Prostate gland (tissue), 2 donors: ENCODE data around the gene CTDP1.

Experiments used
- POLR2A ChIP-seq: fragments of 450-650 bp; IDR thresholded peaks from one replicate; pipeline ENCODE4 v1.6.1; 2016; ENCODE audit warnings: antibody characterized with exemption, mild to moderate bottlenecking
- POLR2AphosphoS5 ChIP-seq: sonication (generic); formaldehyde crosslinking; IDR thresholded peaks from one replicate; pipeline ENCODE4 v1.6.1; 2017; ENCODE audit warnings: antibody characterized with exemption
- TF ChIP-seq, protein P1 (sequence below), 4 experiments: fragments of 200-600 bp in 2 of 4; fragments of 450-650 bp in 2 of 4; sonication (generic) in 2 of 4; IDR thresholded peaks; 1 replicate in 3 of 4; 2 replicates in 1 of 4; pipeline ENCODE4 v1.5.1; 2016 to 2019; ENCODE audit warnings: antibody characterized with exemption in 4 of 4, mild to moderate bottlenecking in 2 of 4, moderate library complexity in 2 of 4

DNA sequence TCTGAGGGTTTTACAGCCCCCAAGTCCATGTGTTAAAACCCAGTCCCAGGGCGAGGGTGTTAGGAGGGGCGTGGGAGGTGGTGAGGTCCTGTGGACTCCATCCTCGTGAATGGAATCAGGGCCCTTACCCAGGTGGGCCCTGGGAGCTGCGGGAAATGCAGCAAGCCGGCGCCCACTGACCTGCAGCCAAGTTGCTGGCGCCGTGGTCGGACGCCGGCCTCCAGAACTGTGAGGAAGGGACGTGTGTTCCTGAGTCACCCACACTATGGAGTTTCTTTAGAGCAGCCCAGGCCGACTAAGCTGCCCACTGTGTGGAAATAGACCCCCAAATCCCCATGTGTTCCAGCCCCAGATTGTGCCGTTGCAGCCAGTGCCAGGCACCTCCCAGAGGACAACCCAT, 26.4 kb downstream of the CTDP1 start:
- TF ChIP-seq POLR2AphosphoS5: no peak
- TF ChIP-seq, protein P1, sequence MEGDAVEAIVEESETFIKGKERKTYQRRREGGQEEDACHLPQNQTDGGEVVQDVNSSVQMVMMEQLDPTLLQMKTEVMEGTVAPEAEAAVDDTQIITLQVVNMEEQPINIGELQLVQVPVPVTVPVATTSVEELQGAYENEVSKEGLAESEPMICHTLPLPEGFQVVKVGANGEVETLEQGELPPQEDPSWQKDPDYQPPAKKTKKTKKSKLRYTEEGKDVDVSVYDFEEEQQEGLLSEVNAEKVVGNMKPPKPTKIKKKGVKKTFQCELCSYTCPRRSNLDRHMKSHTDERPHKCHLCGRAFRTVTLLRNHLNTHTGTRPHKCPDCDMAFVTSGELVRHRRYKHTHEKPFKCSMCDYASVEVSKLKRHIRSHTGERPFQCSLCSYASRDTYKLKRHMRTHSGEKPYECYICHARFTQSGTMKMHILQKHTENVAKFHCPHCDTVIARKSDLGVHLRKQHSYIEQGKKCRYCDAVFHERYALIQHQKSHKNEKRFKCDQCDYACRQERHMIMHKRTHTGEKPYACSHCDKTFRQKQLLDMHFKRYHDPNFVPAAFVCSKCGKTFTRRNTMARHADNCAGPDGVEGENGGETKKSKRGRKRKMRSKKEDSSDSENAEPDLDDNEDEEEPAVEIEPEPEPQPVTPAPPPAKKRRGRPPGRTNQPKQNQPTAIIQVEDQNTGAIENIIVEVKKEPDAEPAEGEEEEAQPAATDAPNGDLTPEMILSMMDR (IDR thresholded peaks at IDR 0.05): no peak
- no peak for TF ChIP-seq POLR2A
